Dendritic cell treated with granulocyte-macrophage colony-stimulating factor and Interleukin-4, amounts not matched to agents 40 ng/mL and 50 ng/mL, for 4 days (primary cell): ENCODE data around the gene FN1.

Experiments
- H3K27ac Mint-ChIP-seq: one replicate; pipeline ENCODE4 v1.8.0; 2022; ENCODE audit warnings: mild to moderate bottlenecking, mixed read lengths
- H3K27me3 Mint-ChIP-seq: one replicate; pipeline ENCODE4 v1.8.0; 2022; ENCODE audit warnings: mild to moderate bottlenecking, mixed read lengths
- H3K36me3 Mint-ChIP-seq: one replicate; pipeline ENCODE4 v1.8.0; 2022; ENCODE audit warnings: low read depth, mixed read lengths
- H3K4me1 Mint-ChIP-seq: one replicate; pipeline ENCODE4 v1.8.0; 2022; ENCODE audit warnings: low read depth, mixed read lengths
- H3K4me3 Mint-ChIP-seq: one replicate; pipeline ENCODE4 v1.8.0; 2022; ENCODE audit warnings: mild to moderate bottlenecking, moderate library complexity, mixed read lengths
- H3K9me3 Mint-ChIP-seq: one replicate; pipeline ENCODE4 v1.8.0; 2022; ENCODE audit warnings: mixed read lengths
- intact Hi-C: fragments of 100-400 bp; cut with micrococcal nuclease; formaldehyde crosslinking; loops from one replicate; pipeline ENCODE4 v1.15.0; 2022

FN1 gene

DNA sequence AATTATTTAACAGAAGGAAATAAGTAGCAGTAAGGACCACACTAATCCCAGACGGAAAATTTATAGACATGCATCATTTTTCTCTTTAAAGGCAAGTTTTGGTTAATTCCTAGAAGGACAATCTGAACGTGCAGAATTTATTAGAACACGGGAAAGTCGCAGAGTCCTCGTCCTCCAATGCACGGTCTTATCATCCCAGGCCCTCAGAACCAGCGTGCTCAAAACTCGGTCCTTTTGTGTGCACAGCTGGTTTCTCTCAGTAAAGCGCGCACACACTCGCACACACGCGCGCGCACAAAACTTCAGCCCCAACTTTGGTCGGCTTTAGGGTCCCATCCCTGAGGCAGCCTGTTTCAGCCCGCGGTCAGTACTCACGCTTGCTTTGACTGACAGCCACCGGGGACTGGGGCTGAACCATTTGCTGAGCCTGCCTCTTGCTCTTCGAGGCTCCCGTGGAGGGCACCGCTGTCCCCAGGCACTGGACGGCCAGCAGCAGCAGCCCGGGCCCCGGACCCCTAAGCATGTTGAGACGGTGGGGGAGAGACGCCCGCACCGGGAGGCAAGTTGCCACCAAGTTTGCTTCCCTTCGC lies 493 bp downstream of the FN1 start:
- Mint-ChIP-seq H3K27me3 (peaks cover 78% of the 10 kb centered on the region), H3K9me3 (no peaks in the 10 kb centered on the region), H3K36me3 (peaks cover 5% of the 10 kb centered on the region), H3K4me1 (peaks cover 20% of the 10 kb centered on the region), H3K4me3 (peak overlapping the region; percentile 68), H3K27ac (no peak overlapping the region)
- intact Hi-C loops, result no loop called here

DNA sequence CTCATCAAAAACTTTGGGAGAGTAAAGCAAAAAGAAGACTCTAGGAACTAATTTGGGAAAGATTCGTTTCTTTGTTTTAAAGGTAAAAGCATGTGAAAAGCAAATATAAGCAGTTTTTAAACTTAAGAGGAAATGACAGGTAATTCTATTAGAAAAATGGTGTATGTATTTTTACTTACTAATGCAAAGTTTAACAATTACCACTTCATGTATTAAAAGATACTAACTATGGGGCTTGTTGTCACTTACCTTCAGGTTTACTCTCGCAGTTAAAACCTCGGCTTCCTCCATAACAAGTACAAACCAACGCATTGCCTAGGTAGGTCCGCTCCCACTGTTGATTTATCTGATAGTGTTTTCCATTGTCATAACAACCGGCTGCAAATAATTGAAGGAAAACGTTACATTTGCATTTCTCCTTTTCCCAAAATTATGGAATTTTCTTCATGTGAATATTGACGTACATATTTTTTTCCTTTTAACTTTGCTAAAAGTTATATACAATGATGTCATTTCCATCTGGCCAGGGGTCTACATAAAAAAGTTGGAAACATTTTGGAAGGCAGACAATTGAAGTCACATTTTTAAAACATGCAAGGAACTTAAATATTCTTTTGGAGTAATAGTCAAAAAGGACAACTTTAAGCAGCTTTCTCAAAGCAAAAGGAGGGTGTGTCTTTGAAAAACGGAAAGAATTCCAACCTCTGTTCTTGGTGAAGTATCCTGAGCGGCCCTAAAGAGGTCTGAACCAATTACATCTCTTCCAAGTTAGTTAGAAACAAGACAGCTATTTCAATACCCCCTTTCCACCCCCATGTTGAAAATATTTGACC lies 1.2 kb downstream of the FN1 start:
- Mint-ChIP-seq H3K4me1 (peaks cover 20% of the 10 kb centered on the region), H3K27ac (no peak overlapping the region), H3K36me3 (peaks cover 5% of the 10 kb centered on the region), H3K27me3 (peaks cover 77% of the 10 kb centered on the region), H3K9me3 (no peaks in the 10 kb centered on the region), H3K4me3 (peak overlapping the region; percentile 68)
- intact Hi-C loops, result no loop called here

DNA sequence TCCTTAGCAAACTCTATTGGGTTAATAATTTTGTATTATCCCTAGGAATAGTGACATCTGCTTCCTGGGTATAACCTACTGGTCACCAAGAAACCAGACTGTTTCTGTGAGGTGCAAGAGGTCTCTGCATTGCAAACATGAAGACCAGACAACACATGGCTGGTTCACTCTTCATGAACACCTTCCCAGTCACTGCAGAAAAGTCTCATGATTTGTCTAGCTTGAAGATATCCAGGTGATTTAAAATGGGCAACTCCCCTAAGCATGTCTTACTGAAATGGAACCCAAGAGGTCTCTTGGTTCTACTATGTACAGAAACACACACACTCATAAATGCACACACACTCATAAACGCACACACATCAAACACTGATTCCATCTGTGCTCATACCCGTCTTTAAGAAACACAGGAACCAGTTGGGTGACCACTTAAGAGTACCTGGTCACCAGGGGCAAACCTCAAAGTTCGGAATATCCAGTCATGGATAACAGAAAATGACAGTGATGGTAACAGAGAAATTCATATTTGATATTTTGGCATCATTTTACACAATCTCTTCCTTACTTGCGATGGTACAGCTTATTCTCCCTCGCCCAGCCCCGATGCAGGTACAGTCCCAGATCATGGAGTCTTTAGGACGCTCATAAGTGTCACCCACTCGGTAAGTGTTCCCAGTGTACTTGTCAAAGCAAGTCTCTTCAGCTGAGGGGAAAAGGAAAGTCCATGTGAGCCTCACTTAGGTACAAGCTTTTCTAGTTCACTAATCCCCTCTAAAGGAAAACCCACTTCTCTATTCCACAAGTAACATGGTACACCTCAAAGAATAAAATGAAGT lies 2.9 kb downstream of the FN1 start:
- peaks cover 20% of the 10 kb centered on the region for H3K4me1 Mint-ChIP-seq
- H3K36me3 Mint-ChIP-seq, result peaks cover 9% of the 10 kb centered on the region
- no peak overlapping the region for H3K27ac Mint-ChIP-seq
- H3K9me3 Mint-ChIP-seq, result no peaks in the 10 kb centered on the region
- H3K27me3 Mint-ChIP-seq, result peaks cover 72% of the 10 kb centered on the region
- H3K4me3 Mint-ChIP-seq, result peak overlapping the region; percentile 13
- intact Hi-C loops, result no loop called here

DNA sequence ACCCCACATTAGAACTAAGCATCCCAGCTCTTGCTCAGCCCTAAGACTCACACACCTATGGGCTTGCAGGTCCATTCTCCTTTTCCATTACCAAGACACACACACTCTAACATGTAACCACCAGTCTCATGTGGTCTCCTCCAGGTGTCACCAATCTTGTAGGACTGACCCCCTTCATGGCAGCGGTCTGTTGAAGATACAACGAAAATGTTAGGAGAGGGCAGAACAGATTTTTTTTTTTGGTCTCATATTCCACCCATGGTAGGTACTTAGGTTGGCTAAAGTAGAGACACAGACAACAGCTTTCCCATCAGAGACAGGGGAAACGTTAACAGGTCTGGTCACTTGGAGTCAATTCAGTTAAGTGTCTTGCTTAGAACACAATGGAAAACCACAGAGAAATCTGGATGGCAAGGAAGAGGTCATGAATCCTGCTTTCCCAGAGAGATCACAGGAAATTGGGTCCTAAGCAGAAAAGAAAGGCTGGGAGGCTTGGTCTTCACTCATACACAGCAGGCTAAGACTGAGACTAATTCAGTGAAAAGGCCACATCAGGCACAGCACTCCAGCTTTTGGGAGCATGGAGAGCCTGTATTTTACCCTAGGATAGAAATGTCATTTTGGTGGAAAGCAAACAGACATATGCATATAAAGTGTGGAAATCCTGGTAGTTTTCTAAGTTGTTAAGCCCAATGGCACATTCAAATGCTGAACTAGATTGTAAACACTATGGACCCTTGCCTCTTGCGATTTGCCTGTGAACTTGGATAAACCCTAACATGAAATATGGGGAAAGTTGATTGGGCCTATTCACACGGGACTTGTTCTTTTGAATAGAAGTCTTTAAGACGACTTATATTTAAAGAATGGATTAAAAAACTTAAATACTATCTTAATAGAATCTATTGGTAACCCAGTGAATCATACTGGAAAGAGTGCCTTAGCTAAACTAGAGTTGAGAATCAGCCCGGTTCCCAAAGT lies 3.8 kb downstream of the FN1 start:
- peaks cover 11% of the 10 kb centered on the region for H3K36me3 Mint-ChIP-seq
- peaks cover 18% of the 10 kb centered on the region for H3K4me1 Mint-ChIP-seq
- no peak overlapping the region for H3K27ac Mint-ChIP-seq
- intact Hi-C loops, result no loop called here
- H3K4me3 Mint-ChIP-seq, result no peak overlapping the region
- peaks cover 64% of the 10 kb centered on the region for H3K27me3 Mint-ChIP-seq
- H3K9me3 Mint-ChIP-seq, result no peaks in the 10 kb centered on the region

DNA sequence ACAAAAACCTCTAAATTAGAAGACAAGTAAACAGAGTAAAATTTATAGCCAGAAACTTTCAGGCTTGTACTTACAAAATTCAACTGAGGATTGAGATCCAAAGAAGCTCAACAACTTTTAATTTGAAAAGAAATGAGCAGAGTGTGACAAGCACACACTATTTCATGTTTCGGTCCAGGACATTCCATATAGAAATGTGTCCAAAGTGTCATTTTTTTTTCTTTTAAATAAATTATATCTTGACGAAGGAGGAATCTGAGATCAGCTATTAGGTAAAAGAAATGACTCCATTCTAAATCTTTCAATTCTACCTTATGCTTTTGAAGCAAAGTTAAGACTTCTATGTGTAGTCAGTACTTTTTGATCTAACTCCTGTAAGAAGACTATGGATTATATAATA lies 4.6 kb downstream of the FN1 start:
- no peak overlapping the region for H3K4me3 Mint-ChIP-seq
- no peak overlapping the region for H3K27ac Mint-ChIP-seq
- H3K27me3 Mint-ChIP-seq, result peaks cover 58% of the 10 kb centered on the region
- H3K9me3 Mint-ChIP-seq, result no peaks in the 10 kb centered on the region
- peaks cover 10% of the 10 kb centered on the region for H3K4me1 Mint-ChIP-seq
- H3K36me3 Mint-ChIP-seq, result peaks cover 11% of the 10 kb centered on the region
- intact Hi-C loops, result no loop called here

DNA sequence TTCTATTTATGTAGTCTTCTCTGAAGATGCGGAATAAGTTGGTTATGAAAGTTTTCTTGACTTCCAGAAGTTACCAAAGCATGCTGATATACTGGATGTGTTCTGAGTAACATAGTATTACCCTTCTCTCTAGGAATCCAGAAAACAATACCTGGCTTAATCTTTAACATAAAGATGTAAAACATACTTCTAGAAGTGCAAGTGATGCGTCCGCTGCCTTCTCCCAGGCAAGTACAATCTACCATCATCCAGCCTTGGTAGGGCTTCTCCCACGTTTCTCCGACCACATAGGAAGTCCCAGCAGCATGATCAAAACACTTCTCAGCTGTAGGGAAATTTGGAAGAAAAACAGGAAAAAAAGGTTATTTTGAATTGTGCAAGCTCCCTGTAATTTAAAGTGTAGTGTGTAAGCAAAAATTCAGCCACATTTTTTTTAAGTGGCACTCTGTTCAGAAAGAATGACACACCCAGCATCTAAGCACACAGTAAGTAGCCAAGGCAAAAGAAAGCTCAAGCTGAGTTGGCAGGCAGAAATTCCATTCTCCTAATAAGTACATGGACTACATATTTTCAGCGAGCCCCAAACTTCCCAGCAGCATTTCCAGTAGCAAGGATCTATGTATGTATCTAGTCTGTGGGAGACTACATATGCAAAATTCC lies 5.2 kb downstream of the FN1 start:
- Mint-ChIP-seq H3K27me3 (peaks cover 59% of the 10 kb centered on the region), H3K4me1 (peaks cover 7% of the 10 kb centered on the region)
- intact Hi-C loops, result no loop called here

DNA sequence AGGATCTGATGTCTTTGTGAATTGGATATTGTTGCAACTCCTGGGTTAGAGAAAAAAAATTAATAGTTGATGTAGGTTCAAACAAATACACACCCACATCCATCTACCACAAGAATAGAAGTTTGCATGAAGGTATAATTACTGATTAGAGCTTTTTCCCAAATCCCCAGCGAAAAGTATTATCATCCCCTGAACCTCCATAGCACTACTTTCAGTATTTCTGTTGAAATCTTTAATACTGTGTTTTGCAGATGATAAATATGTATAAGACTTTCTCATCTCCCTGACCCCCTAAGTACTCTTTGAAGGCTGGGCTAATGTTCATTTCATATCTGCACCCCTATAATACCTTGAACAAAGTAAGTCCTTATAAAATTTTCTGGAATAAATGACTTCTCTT lies 6.4 kb downstream of the FN1 start:
- Mint-ChIP-seq H3K4me3 (no peak overlapping the region), H3K9me3 (no peaks in the 10 kb centered on the region), H3K27ac (no peak overlapping the region), H3K36me3 (peaks cover 11% of the 10 kb centered on the region), H3K27me3 (peaks cover 55% of the 10 kb centered on the region), H3K4me1 (no peaks in the 10 kb centered on the region)
- intact Hi-C loops, result no loop called here

More for the DNA sequence above, 5.2 kb downstream of the FN1 start:
- H3K36me3 Mint-ChIP-seq, result peaks cover 11% of the 10 kb centered on the region
- no peak overlapping the region for H3K27ac Mint-ChIP-seq
- H3K4me3 Mint-ChIP-seq, result no peak overlapping the region
- no peaks in the 10 kb centered on the region for H3K9me3 Mint-ChIP-seq

DNA sequence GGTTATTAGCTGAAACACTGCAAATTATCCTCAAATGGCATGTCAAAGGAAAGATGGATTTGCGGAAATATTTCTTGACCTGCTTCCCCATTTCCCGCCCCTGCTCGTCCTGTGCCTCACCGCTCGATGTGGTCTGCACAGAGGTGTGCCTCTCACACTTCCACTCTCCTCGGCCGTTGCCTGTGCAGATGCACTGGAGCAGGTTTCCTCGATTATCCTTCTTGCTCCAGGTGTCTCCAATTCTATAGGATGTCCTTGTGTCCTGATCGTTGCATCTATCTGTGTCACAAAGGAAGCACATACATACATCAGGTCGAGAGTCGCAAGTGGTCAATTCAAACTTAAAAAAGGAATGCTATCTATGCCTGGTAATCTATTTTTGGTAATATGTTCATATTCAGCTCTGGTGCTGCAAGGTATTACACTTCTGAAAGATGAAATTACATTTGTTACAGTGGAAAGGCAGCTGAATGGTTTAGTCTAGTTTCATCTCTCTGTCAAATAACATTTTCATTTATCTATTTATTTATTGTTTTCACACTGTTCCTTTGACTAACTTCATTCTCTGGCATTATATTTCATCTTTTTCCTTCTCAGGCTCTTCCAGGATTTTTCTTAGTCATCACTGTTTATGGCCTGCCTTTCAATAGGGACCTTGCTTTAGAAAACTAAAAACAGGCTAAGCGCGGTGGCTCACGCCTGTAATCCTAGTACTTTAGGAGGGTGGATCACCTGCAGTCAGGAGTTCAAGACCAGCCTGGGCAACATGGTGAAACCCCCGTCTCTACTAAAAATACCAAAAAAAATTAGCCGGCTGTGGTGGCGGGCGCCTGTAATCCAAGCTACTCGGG lies 7.6 kb downstream of the FN1 start:
- Mint-ChIP-seq H3K36me3 (peaks cover 10% of the 10 kb centered on the region), H3K4me3 (no peak overlapping the region), H3K9me3 (no peaks in the 10 kb centered on the region), H3K4me1 (no peaks in the 10 kb centered on the region), H3K27ac (no peak overlapping the region), H3K27me3 (peaks cover 56% of the 10 kb centered on the region)
- intact Hi-C loops, result no loop called here

DNA sequence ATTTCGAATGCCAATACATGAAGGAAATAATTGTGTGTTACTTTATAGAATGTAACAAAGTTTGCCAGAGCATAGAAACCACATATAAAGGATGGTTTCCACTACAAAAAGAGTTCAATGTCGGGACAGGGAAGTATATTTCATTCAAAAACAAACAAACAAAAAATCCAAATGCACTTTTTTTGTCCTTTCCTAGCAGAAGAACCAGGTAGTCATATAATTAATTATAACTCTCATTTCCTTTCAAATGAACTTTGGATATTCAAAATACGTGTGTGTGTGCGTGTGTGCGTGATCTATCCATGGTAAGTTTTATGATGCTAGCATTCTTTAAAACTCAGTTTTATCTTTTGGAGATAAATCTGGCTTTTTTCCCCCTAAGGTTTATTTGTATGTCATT lies 8.3 kb downstream of the FN1 start:
- peaks cover 50% of the 10 kb centered on the region for H3K27me3 Mint-ChIP-seq
- intact Hi-C loops, result no loop called here
- H3K4me3 Mint-ChIP-seq, result no peak overlapping the region
- no peak overlapping the region for H3K27ac Mint-ChIP-seq
- peaks cover 7% of the 10 kb centered on the region for H3K36me3 Mint-ChIP-seq
- no peaks in the 10 kb centered on the region for H3K9me3 Mint-ChIP-seq
- H3K4me1 Mint-ChIP-seq, result no peaks in the 10 kb centered on the region

DNA sequence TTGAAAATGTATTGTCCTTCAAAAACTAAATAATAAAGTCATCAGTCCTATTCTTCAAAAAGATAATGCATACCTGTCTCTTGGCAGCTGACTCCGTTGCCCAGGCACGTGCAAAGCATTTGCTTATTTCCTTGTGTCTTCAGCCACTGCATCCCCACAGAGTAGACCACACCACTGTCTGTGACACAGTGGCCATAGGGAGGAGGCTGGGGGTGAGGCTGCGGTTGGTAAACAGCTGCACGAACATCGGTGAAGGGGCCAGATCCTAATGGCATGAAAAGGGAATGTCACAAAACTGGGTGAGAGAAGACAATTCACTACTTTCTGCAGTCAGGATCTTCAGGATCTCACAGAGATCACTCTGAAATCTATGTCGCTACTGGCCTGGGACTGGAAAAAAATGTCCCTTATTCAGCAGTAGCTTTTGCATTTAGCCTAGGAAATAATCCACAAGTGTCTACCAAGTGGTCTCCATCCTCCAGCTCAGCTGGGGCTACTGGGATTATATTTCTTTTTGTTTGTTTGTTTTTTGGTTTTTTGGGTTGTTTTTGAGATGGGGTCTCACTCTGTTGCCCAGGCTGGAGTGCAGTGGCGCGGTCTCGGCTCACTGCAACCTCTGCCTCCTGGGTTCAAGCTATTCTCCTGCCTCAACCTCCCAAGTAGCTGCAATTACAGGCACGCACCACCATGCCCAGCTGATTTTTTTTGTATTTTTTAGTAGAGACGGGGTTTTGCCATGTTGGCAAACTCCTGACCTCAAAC lies 10.7 kb downstream of the FN1 start:
- Mint-ChIP-seq H3K36me3 (peaks cover 16% of the 10 kb centered on the region), H3K9me3 (no peaks in the 10 kb centered on the region), H3K4me3 (no peak overlapping the region), H3K27ac (no peak overlapping the region), H3K27me3 (peaks cover 45% of the 10 kb centered on the region), H3K4me1 (no peaks in the 10 kb centered on the region)
- intact Hi-C loops, result no loop called here

DNA sequence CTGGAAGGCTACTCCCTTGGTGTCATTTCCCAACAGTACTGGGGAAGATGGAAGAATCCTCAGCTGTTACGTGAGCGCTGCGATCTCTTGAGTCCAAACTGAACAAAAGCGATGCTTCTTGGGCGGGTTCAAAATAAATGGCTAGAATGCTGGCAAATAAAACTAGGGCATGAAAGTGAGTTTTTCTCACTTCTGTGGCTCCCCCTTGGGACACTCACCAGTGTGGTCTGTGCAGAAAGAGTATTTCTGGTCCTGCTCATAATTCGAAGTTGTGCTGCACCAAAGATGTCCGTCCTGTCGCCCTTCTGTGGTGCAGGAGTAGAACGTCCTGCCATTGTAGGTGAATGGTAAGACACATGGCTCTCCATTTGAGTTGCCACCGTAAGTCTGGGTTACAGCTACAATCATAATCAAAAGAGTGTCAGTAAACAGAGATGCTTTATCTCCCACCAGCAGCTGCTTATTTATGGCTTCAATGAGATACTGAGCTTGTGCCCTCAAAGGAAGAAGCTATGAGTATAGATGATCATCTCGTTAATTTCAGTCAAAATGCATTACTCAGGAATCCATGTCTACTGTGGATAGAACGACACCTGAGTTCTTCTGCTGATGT lies 11.8 kb downstream of the FN1 start:
- Mint-ChIP-seq H3K9me3 (no peaks in the 10 kb centered on the region), H3K4me1 (no peaks in the 10 kb centered on the region), H3K27me3 (peaks cover 43% of the 10 kb centered on the region), H3K27ac (no peak overlapping the region), H3K4me3 (no peak overlapping the region), H3K36me3 (peaks cover 17% of the 10 kb centered on the region)
- intact Hi-C loops, result no loop called here
